Ammon's horn (tissue), 1 donor: ENCODE results near the gene GPER1.
A peak's percentile ranks its signal among the peaks of the same experiment; 100 is the strongest.

Experiments used
- DNase-seq: peaks from one replicate; pipeline ENCODE4 v3.0.0-alpha.2; 2016; ENCODE audit warnings: low spot score

GPER1 gene

GRCh38 chr7:1053816-1054370 lies 34.0 kb upstream of the GPER1 start:
- no peak for DNase-seq

- peak; percentile 81 for DNase-seq
Observed at GRCh38 chr7:1054438-1054837, 33.5 kb upstream of the GPER1 start.

GRCh38 chr7:1054861-1055450 lies 33.0 kb upstream of the GPER1 start:
- peak; percentile 86 for DNase-seq

- no peak for DNase-seq
Observed at GRCh38 chr7:1055491-1055955, 32.4 kb upstream of the GPER1 start.

GRCh38 chr7:1055956-1056784 lies 31.7 kb upstream of the GPER1 start:
- DNase-seq = no peak

- DNase-seq = no peak
Observed at GRCh38 chr7:1056785-1057410, 31.0 kb upstream of the GPER1 start.

- no peak for DNase-seq
Observed at GRCh38 chr7:1057416-1058291, 30.3 kb upstream of the GPER1 start.

GRCh38 chr7:1058311-1058710 lies 29.6 kb upstream of the GPER1 start:
- no peak for DNase-seq

GRCh38 chr7:1058821-1059199 lies 29.1 kb upstream of the GPER1 start:
- peak; percentile 73 for DNase-seq

GRCh38 chr7:1059200-1060091 lies 28.5 kb upstream of the GPER1 start:
- no peak for DNase-seq

GRCh38 chr7:1060315-1061072 lies 27.4 kb upstream of the GPER1 start:
- DNase-seq = no peak

- no peak for DNase-seq
Observed at GRCh38 chr7:1061180-1061579, 26.7 kb upstream of the GPER1 start.

- no peak for DNase-seq
Observed at GRCh38 chr7:1062296-1063294, 25.3 kb upstream of the GPER1 start.

- no peak for DNase-seq
Observed at GRCh38 chr7:1063361-1063760, 24.6 kb upstream of the GPER1 start.

- DNase-seq = no peak
Observed at GRCh38 chr7:1064581-1064980, 23.3 kb upstream of the GPER1 start.

GRCh38 chr7:1065263-1065584 lies 22.7 kb upstream of the GPER1 start:
- no peak for DNase-seq

- peak; percentile 87 for DNase-seq
Observed at GRCh38 chr7:1065585-1066241, 22.2 kb upstream of the GPER1 start.

- DNase-seq = no peak
Observed at GRCh38 chr7:1066242-1066588, 21.7 kb upstream of the GPER1 start.

- no peak for DNase-seq
Observed at GRCh38 chr7:1068013-1068412, 19.9 kb upstream of the GPER1 start.
